Fibroblast of pulmonary artery (primary cell): ENCODE measurements around the gene PEAR1.

Experiments used
- DNase-seq: peaks from one replicate; pipeline ENCODE4 v3.0.0-alpha.2; 2010; ENCODE audit warnings: low read depth
- H3K4me3 ChIP-seq: replicated peaks from 2 replicates; pipeline ENCODE4 v1.5.1; 2011; ENCODE audit warnings: low read depth, mild to moderate bottlenecking, control low read depth, low read length, moderate library complexity
- TF ChIP-seq, protein P1 (sequence below): IDR thresholded peaks from 2 replicates; pipeline ENCODE4 v1.5.1; 2011; ENCODE audit warnings: mild to moderate bottlenecking, control low read depth, low read length, inconsistent platforms; ENCODE audit errors: missing control alignments

Gene PEAR1

DNA sequence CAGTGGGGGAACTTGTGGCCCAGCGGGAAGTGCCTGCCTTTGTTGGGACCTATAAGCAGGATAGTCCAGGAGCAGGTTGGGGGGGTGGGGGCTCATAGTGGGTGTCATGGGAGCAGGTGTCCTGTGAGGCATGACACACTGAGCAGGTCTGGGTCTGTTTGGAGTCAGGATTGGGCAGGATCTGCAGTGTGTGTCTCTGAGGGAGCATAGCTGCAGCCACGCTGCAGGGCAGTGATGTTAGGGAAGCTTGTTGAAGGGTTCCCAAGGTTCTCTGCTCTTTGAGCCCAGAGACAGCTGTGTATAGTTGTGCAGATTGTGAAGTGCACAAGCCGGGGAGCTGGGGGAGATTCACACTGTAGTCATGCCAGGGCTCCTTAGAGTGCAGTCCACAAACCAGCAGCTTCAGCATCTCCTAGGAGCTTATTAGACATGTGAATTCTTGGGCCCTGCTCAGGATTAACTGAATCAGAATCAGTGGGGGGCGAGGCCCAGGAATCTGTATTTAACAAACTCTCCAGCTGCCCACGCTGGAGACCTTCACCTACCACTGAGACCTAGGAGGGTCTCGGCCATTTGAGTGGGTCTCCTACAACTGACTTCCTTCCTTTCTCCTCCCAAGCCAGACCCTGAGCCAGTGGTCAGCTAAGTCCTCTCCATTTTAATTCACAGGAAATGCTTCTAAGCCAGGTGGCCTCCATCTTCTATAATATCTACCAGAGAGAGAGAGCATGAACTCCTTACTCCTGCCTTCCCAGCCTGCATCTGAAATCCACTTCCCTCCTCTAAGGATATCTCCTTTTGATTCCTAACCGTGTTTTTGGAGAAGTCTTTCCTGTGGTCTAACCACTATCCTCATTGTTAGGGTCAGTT is 45.7 kb upstream of the PEAR1 start:
- no peak for DNase-seq
- no peak overlapping the region for H3K4me3 ChIP-seq
- TF ChIP-seq, protein P1, sequence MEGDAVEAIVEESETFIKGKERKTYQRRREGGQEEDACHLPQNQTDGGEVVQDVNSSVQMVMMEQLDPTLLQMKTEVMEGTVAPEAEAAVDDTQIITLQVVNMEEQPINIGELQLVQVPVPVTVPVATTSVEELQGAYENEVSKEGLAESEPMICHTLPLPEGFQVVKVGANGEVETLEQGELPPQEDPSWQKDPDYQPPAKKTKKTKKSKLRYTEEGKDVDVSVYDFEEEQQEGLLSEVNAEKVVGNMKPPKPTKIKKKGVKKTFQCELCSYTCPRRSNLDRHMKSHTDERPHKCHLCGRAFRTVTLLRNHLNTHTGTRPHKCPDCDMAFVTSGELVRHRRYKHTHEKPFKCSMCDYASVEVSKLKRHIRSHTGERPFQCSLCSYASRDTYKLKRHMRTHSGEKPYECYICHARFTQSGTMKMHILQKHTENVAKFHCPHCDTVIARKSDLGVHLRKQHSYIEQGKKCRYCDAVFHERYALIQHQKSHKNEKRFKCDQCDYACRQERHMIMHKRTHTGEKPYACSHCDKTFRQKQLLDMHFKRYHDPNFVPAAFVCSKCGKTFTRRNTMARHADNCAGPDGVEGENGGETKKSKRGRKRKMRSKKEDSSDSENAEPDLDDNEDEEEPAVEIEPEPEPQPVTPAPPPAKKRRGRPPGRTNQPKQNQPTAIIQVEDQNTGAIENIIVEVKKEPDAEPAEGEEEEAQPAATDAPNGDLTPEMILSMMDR = no peak

DNA sequence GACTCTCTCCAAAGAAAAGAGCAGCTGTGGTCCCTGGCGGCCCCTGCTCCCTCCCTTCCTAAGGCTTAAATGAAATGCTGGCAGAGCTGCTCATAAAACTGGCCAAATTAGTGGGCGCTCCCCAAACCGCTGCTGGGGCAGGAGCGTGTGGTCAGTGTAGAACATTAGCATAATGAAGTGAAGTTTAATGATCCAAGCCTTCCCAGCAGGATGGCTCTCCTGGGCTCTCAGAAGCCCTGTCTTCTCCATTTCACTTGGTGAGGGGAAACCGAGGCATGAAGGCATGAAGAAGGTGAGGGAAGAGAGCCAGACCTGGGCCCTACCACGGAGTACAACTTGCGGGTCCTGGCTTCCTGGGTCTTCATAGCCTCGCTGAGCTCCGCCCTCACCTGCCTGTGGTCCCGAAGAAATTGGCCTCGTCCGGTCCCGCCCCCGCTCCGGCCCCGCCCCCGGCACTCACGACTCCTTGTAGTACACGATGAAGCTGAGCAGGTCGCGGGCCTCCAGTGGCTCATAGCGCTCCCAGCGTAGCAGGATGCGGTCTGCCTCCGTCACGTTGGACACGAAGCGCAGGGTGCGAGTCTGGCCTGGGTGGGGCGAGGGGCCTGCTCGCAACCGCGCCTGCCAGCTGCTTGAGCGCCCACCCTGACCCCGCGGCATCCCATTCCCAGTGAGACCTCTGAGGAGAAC is 44.9 kb upstream of the PEAR1 start:
- TF ChIP-seq, protein P1 = no peak
- no peak for DNase-seq
- H3K4me3 ChIP-seq = no peak overlapping the region

DNA sequence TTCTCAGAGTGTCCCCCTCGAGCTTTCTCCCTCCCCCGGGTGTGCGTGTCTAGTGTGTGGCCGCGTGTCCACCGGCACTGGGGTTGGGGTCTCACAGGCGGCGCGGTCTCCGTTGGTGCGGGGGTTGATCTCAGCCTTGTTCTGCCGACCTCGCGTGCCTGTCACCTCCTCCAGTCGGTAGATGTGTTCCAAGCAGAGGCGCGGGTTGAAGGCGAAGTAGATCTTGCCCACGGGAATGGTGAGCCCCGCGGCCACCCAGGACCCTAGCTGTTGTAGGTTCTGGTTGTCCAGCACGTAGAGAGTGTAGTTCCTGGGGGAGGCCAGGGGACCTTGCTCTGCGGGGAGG is 44.4 kb upstream of the PEAR1 start:
- DNase-seq = no peak
- no peak overlapping the region for H3K4me3 ChIP-seq
- TF ChIP-seq, protein P1 = no peak

DNA sequence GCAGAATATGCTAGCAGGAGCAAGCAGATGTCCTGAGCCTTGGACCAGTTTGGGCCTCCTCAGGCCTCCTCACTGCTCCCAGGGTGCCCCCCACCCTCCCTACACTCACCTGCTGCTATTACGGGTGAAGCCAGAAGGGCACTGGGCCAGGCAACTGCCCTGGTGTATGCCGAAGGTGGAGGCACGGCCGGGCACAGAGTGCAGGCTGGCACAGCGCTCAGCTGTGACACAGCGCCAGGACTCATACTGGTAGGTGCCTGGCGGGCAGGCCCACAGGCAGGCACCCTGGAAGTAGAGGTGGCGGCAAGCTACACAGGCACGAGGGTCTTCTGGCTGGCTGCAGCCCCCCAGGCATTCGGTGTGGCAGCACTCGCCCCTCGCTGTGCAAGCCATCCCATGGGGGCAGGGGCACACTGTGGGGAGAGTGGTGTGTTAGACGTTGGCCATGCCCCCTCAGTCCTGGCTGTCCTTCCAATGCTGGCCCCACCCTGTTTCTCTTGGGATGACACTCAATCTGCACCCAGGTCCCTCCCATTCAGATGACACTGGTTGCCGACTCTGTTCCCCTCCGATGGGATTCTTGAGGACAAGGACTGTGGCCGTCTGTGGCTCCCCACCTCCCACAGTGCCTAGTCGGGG is 41.6 kb upstream of the PEAR1 start:
- H3K4me3 ChIP-seq = no peak overlapping the region
- TF ChIP-seq, protein P1 = no peak
- no peak for DNase-seq

DNA sequence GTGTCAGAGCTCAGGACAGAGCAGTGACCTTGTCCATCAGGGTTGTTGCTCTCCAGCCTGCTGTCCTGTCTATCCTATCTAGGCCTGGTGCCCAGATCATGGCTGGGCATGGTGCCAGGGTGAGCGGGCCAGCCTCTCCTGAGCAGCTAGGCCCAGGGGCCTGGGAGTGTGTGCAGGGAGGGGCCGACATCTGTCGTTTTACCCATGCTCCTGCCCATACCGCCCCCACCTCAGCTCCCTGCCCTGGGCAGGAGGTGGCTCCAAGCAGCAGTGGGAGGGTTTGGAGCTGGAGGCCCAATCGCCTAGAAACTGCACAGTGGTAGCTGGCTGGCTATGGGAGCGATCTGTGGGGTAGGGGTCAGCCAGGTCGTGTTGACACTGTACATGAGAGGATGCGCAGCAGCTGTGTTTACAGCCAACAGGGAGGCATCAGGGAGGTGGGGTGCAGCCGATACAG is 41.1 kb upstream of the PEAR1 start:
- H3K4me3 ChIP-seq = no peak overlapping the region
- DNase-seq = peak; percentile 29
- TF ChIP-seq, protein P1 = no peak

DNA sequence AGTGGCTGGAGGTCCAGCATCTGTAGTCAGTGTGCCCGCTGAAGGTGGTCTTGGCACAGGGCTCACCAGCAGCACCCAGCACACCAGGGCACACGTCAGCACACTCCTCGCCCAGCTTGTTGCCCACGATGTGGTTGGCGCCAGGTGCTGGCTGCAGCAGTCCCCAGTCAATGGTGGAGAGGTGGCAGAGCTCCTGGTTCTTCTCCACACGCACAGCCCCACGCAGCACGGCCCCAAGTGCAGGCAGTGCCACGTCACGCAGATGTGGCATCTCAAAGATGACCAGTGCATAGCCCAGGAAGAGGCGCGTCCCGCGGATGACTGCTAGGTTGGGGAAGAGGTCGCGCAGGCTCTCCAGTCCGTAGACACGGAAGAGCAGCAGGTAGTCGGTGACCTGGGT is 39.8 kb upstream of the PEAR1 start:
- TF ChIP-seq, protein P1 = no peak
- no peak overlapping the region for H3K4me3 ChIP-seq
- no peak for DNase-seq
